Parathyroid adenoma (tissue), 2 donors: ENCODE results near the gene FANCI.

Experiments used
- H2AFZ ChIP-seq: fragments of 300-600 bp; sonication (generic); one replicate; pipeline ENCODE4 v1.7.0; 2017; ENCODE audit warnings: antibody characterized with exemption, mild to moderate bottlenecking
- H3K27ac ChIP-seq: fragments of 300-600 bp; sonication (generic); one replicate; pipeline ENCODE4 v1.7.0; 2017
- H3K27me3 ChIP-seq: fragments of 300-600 bp; sonication (generic); one replicate; pipeline ENCODE4 v1.7.0; 2017; ENCODE audit warnings: low read length; ENCODE audit not compliant: control insufficient read depth, insufficient read depth
- H3K36me3 ChIP-seq: fragments of 300-600 bp; sonication (generic); one replicate; pipeline ENCODE4 v1.7.0; 2017; ENCODE audit warnings: low read length; ENCODE audit not compliant: control insufficient read depth, insufficient read depth
- H3K4me1 ChIP-seq: fragments of 300-600 bp; sonication (generic); one replicate; pipeline ENCODE4 v1.7.0; 2017; ENCODE audit warnings: control low read depth
- H3K4me2 ChIP-seq: fragments of 300-600 bp; sonication (generic); one replicate; pipeline ENCODE4 v1.7.0; 2017; ENCODE audit warnings: low read length
- H3K4me3 ChIP-seq: fragments of 300-600 bp; sonication (generic); one replicate; pipeline ENCODE4 v1.7.0; 2017; ENCODE audit warnings: low read depth, low read length
- H3K79me2 ChIP-seq: fragments of 300-600 bp; sonication (generic); one replicate; pipeline ENCODE4 v1.7.0; 2017; ENCODE audit warnings: control low read depth
- H3K9ac ChIP-seq: fragments of 300-600 bp; sonication (generic); one replicate; pipeline ENCODE4 v1.7.0; 2017; ENCODE audit warnings: mild to moderate bottlenecking
- H3K9me3 ChIP-seq: fragments of 300-600 bp; sonication (generic); one replicate; pipeline ENCODE4 v1.7.0; 2017; ENCODE audit warnings: low read length; ENCODE audit not compliant: control insufficient read depth
- CTCF ChIP-seq: fragments of 300-600 bp; sonication (generic); IDR thresholded peaks from one replicate; pipeline ENCODE4 v1.7.0; 2017; ENCODE audit warnings: antibody characterized with exemption, mild to moderate bottlenecking
- donor health status: primary hyperparathyroidism.

The FANCI gene

GRCh38 chr15:89335298-89336041 is 91.7 kb downstream of the FANCI start:
- peak overlapping the region; percentile 54 for H3K4me2 ChIP-seq
- peak overlapping the region; percentile 45 for H3K27ac ChIP-seq
- no peaks in the 10 kb centered on the region for H3K9me3 ChIP-seq
- peak overlapping the region; percentile 81 for H3K4me3 ChIP-seq
- H3K9ac ChIP-seq, result no peak overlapping the region
- H3K79me2 ChIP-seq, result peaks cover 8% of the 10 kb centered on the region
- H3K36me3 ChIP-seq, result no peaks in the 10 kb centered on the region
- no peaks in the 10 kb centered on the region for H3K27me3 ChIP-seq
- H2AFZ ChIP-seq, result peak overlapping the region; percentile 70
- H3K4me1 ChIP-seq, result no peaks in the 10 kb centered on the region
- TF ChIP-seq CTCF, result no peak

- H3K27ac ChIP-seq, result no peak overlapping the region
- no peak overlapping the region for H2AFZ ChIP-seq
- H3K27me3 ChIP-seq, result no peaks in the 10 kb centered on the region
- no peaks in the 10 kb centered on the region for H3K9me3 ChIP-seq
- no peak overlapping the region for H3K4me2 ChIP-seq
- no peak for TF ChIP-seq CTCF
- no peak overlapping the region for H3K4me3 ChIP-seq
- H3K4me1 ChIP-seq, result no peaks in the 10 kb centered on the region
- H3K36me3 ChIP-seq, result no peaks in the 10 kb centered on the region
- peaks cover 6% of the 10 kb centered on the region for H3K79me2 ChIP-seq
- no peak overlapping the region for H3K9ac ChIP-seq
These were observed 94.3 kb downstream of the FANCI start for GRCh38 chr15:89338036-89338435.

- H3K9me3 ChIP-seq, result no peaks in the 10 kb centered on the region
- H3K27ac ChIP-seq, result no peak overlapping the region
- H3K4me1 ChIP-seq, result no peaks in the 10 kb centered on the region
- no peaks in the 10 kb centered on the region for H3K27me3 ChIP-seq
- H2AFZ ChIP-seq, result no peak overlapping the region
- H3K36me3 ChIP-seq, result no peaks in the 10 kb centered on the region
- no peak overlapping the region for H3K4me3 ChIP-seq
- H3K79me2 ChIP-seq, result no peaks in the 10 kb centered on the region
- no peak overlapping the region for H3K4me2 ChIP-seq
- TF ChIP-seq CTCF, result no peak
- H3K9ac ChIP-seq, result no peak overlapping the region
These were observed 96.8 kb downstream of the FANCI start for GRCh38 chr15:89340573-89340972.

- no peak overlapping the region for H3K27ac ChIP-seq
- H3K9me3 ChIP-seq, result no peaks in the 10 kb centered on the region
- no peaks in the 10 kb centered on the region for H3K36me3 ChIP-seq
- no peaks in the 10 kb centered on the region for H3K79me2 ChIP-seq
- no peak overlapping the region for H2AFZ ChIP-seq
- H3K27me3 ChIP-seq, result no peaks in the 10 kb centered on the region
- H3K4me3 ChIP-seq, result no peak overlapping the region
- no peak for TF ChIP-seq CTCF
- H3K9ac ChIP-seq, result no peak overlapping the region
- H3K4me2 ChIP-seq, result no peak overlapping the region
- no peaks in the 10 kb centered on the region for H3K4me1 ChIP-seq
These were observed 97.7 kb downstream of the FANCI start for GRCh38 chr15:89341316-89342005.
